Measurements from ENCODE around the gene R3HDM1. TPM values are rescaled to one million over a fixed set of nuclear protein-coding genes. Genes with fewer than 3 reads are reported as not detected.
"Not testable (repeated sequence)": the region's sequence is repeated elsewhere in the genome, so short reads cannot be mapped to it uniquely, and the experiment has no call there.

The R3HDM1 gene
- total and polyA plus RNA-seq, 12 donors, result 9.4 to 42.7 (median 20.9) TPM

GRCh38 chr2:135708159-135708558, 176.9 kb downstream of the R3HDM1 start:
- 93 to 98% (median 95%) methylated on average over 4 of the region's 4 CpGs for WGBS, 4 donors
- no peaks in the 10 kb centered on the region for H3K36me3 ChIP-seq (replicated peaks in 1 of 2)

DNA sequence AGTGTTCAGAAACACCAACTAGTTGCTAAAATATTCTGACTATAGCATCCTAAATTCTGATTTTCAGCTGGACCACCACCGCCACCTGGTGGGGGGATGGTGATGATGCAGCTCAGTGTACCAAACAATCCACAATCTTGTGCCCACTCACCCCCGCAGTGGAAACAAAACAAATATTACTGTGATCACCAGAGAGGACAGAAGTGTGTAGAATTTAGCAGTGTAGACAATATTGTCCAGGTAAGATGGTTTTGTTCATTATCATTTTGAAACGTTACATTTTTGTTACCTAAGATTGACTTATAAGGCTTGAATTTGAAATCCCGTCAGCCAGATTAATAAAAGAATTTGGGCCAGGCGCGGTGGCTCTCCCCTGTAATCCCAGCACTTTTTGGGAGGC, 178.7 kb downstream of the R3HDM1 start:
- WGBS, 4 donors, result 60 to 64% (median 62%) methylated on average over 6 of the region's 6 CpGs
- Histone ChIP-seq H3K4me3 (no peak overlapping the region), H3K27ac (no peak overlapping the region), H3K36me3 (replicated peaks in 1 of 2) (no peaks in the 10 kb centered on the region), H3K4me1 (replicated peaks in 1 of 2) (no peaks in the 10 kb centered on the region), H3K27me3 (no peaks in the 10 kb centered on the region), H3K9me3 (replicated peaks in 1 of 3) (no peaks in the 10 kb centered on the region)
- DNase-seq, result peak; percentile 39 to 84 (median 63)
- TF ChIP-seq POLR2A (IDR thresholded peaks at IDR 0.05) (no peak), CTCF (IDR thresholded peaks at IDR 0.05) (peak; percentile 81 to 97 (median 91))
- intact Hi-C loops (cut with DNase I), result loop anchor here in 1 of 2 donors (5.0 kb wide), 1 partner anchor 708 kb away; no protein-coding TSS in a partner anchor

More at GRCh38 chr2:135708159-135708558, 176.9 kb downstream of the R3HDM1 start:
- Histone ChIP-seq H3K27me3 (no peaks in the 10 kb centered on the region), H3K4me3 (no peak overlapping the region), H3K9me3 (replicated peaks in 1 of 3) (no peaks in the 10 kb centered on the region), H3K27ac (no peak overlapping the region), H3K4me1 (replicated peaks in 1 of 2) (no peaks in the 10 kb centered on the region)
- intact Hi-C loops (cut with DNase I), result no loop called here
- no peak for DNase-seq
- TF ChIP-seq POLR2A (IDR thresholded peaks at IDR 0.05) (no peak), CTCF (IDR thresholded peaks at IDR 0.05) (no peak)

- H3K36me3 ChIP-seq (replicated peaks in 1 of 2), result peaks cover 0 to 24% of the 10 kb centered on the region in 2 donors
- H3K4me3 ChIP-seq; DNase-seq; intact Hi-C loops (cut with DNase I); H3K27me3 ChIP-seq; H3K4me1 ChIP-seq (replicated peaks in 1 of 2); H3K9me3 ChIP-seq (replicated peaks in 1 of 3); H3K27ac ChIP-seq: not testable (repeated sequence)
- WGBS, 4 donors, result 94 to 96% (median 96%) methylated on average over 9 of the region's 9 CpGs
Measured at GRCh38 chr2:135715086-135715485, 183.8 kb downstream of the R3HDM1 start.

GRCh38 chr2:135728064-135728743, 196.9 kb downstream of the R3HDM1 start:
- H3K36me3 ChIP-seq (replicated peaks in 1 of 2), result peaks cover 0 to 7% of the 10 kb centered on the region in 2 donors
- TF ChIP-seq POLR2A (IDR thresholded peaks at IDR 0.05), result no peak
- no peak for TF ChIP-seq CTCF (IDR thresholded peaks at IDR 0.05)
- 59 to 67% (median 63%) methylated on average over 2 of the region's 2 CpGs for WGBS, 4 donors
- no peaks in the 10 kb centered on the region for H3K27me3 ChIP-seq
- no peak for DNase-seq
- no peaks in the 10 kb centered on the region for H3K4me1 ChIP-seq (replicated peaks in 1 of 2)
- intact Hi-C loops (cut with DNase I), result no loop called here
- no peak overlapping the region for H3K4me3 ChIP-seq
- no peaks in the 10 kb centered on the region for H3K9me3 ChIP-seq (replicated peaks in 1 of 3)
- no peak overlapping the region for H3K27ac ChIP-seq

GRCh38 chr2:135732561-135732960, 201.3 kb downstream of the R3HDM1 start:
- no peak for TF ChIP-seq CTCF (IDR thresholded peaks at IDR 0.05)
- TF ChIP-seq POLR2A (IDR thresholded peaks at IDR 0.05), result no peak
- H3K27ac ChIP-seq, result no peak overlapping the region

More at GRCh38 chr2:135732561-135732960, 201.3 kb downstream of the R3HDM1 start:
- H3K36me3 ChIP-seq (replicated peaks in 1 of 2), result no peaks in the 10 kb centered on the region
- no peaks in the 10 kb centered on the region for H3K27me3 ChIP-seq
- 89 to 95% (median 92%) methylated on average over 5 of the region's 5 CpGs for WGBS, 4 donors
- H3K9me3 ChIP-seq (replicated peaks in 1 of 3), result no peaks in the 10 kb centered on the region
- no peak overlapping the region for H3K4me3 ChIP-seq
- H3K4me1 ChIP-seq (replicated peaks in 1 of 2), result no peaks in the 10 kb centered on the region
- intact Hi-C loops (cut with DNase I), result no loop called here
- no peak for DNase-seq
